NCI-H187 treated with DMSO at 0.1 percent for 48 hours (cell line): ENCODE measurements around the gene DIAPH1.

Experiments used
- DNase-seq: peaks from one replicate; lab custom pipeline; 2025; lab: John Stamatoyannopoulos, UW

The DIAPH1 gene

GRCh38 chr5:141519605-141520565 is 98.9 kb downstream of the DIAPH1 start:
- DNase-seq = no peak

GRCh38 chr5:141518618-141519015 is 100.2 kb downstream of the DIAPH1 start:
- no peak for DNase-seq

- DNase-seq = no peak
Measured at GRCh38 chr5:141517880-141518617, 100.8 kb downstream of the DIAPH1 start.

- no peak for DNase-seq
Measured at GRCh38 chr5:141517312-141517711, 101.5 kb downstream of the DIAPH1 start.

GRCh38 chr5:141516672-141517025 is 102.2 kb downstream of the DIAPH1 start:
- no peak for DNase-seq

- no peak for DNase-seq
Measured at GRCh38 chr5:141515946-141516671, 102.7 kb downstream of the DIAPH1 start.

- no peak for DNase-seq
Measured at GRCh38 chr5:141515141-141515540, 103.7 kb downstream of the DIAPH1 start.

GRCh38 chr5:141514330-141515133 is 104.3 kb downstream of the DIAPH1 start:
- DNase-seq = no peak

GRCh38 chr5:141513627-141514329 is 105.0 kb downstream of the DIAPH1 start:
- peak; percentile 56 for DNase-seq

- peak; percentile 16 for DNase-seq
Measured at GRCh38 chr5:141512911-141513626, 105.7 kb downstream of the DIAPH1 start.

GRCh38 chr5:141512390-141512910 is 106.3 kb downstream of the DIAPH1 start:
- DNase-seq = peak; percentile 51

- no peak for DNase-seq
Measured at GRCh38 chr5:141511771-141512325, 107.0 kb downstream of the DIAPH1 start.

- no peak for DNase-seq
Measured at GRCh38 chr5:141510850-141511601, 107.8 kb downstream of the DIAPH1 start.

- DNase-seq = no peak
Measured at GRCh38 chr5:141510160-141510559, 108.6 kb downstream of the DIAPH1 start.

GRCh38 chr5:141508798-141509611 is 109.8 kb downstream of the DIAPH1 start:
- no peak for DNase-seq

GRCh38 chr5:141508440-141508797 is 110.4 kb downstream of the DIAPH1 start:
- DNase-seq = no peak

GRCh38 chr5:141507387-141508091 is 111.3 kb downstream of the DIAPH1 start:
- DNase-seq = no peak
